SH-SY5Y (cell line): ENCODE data around the gene PLEKHN1.
A peak's percentile ranks its signal among the peaks of the same experiment; 100 is the strongest.

ENCODE experiments used
- GATA2 ChIP-seq: IDR thresholded peaks from 2 replicates; pipeline ENCODE4 v1.6.1; 2011; ENCODE audit warnings: mild to moderate bottlenecking, low read depth, low read length
- GATA3 ChIP-seq: IDR thresholded peaks from 2 replicates; pipeline ENCODE4 v1.6.1; 2011; ENCODE audit warnings: low read depth, mild to moderate bottlenecking, low read length, moderate library complexity

PLEKHN1 gene

DNA sequence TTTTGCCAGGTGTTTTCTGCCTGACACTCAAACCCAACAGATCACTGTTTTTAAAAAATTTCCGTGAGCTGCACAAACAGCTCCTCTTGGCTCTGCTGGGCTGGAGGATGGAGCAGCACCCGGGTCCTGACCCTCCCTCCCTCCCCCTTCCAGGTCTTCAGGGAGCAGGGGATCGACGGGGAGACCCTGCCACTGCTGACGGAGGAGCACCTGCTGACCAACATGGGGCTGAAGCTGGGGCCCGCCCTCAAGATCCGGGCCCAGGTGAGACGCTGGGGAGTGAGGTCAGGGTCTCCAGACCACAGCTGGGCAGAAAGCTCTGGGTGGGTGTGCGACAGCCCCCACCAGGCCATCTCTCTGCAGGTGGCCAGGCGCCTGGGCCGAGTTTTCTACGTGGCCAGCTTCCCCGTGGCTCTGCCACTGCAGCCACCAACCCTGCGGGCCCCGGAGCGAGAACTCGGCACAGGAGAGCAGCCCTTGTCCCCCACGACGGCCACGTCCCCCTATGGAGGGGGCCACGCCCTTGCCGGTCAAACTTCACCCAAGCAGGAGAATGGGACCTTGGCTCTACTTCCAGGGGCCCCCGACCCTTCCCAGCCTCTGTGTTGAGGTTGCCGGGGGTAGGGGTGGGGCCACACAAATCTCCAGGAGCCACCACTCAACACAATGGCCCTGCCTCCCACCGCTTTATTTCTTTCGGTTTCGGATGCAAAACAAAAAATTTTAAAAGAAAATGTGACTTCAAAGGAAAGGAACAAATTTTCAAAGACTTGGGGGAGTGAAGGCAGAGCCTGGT lies 22.5 kb upstream of the PLEKHN1 start:
- TF ChIP-seq GATA3, result no peak
- no peak for TF ChIP-seq GATA2

DNA sequence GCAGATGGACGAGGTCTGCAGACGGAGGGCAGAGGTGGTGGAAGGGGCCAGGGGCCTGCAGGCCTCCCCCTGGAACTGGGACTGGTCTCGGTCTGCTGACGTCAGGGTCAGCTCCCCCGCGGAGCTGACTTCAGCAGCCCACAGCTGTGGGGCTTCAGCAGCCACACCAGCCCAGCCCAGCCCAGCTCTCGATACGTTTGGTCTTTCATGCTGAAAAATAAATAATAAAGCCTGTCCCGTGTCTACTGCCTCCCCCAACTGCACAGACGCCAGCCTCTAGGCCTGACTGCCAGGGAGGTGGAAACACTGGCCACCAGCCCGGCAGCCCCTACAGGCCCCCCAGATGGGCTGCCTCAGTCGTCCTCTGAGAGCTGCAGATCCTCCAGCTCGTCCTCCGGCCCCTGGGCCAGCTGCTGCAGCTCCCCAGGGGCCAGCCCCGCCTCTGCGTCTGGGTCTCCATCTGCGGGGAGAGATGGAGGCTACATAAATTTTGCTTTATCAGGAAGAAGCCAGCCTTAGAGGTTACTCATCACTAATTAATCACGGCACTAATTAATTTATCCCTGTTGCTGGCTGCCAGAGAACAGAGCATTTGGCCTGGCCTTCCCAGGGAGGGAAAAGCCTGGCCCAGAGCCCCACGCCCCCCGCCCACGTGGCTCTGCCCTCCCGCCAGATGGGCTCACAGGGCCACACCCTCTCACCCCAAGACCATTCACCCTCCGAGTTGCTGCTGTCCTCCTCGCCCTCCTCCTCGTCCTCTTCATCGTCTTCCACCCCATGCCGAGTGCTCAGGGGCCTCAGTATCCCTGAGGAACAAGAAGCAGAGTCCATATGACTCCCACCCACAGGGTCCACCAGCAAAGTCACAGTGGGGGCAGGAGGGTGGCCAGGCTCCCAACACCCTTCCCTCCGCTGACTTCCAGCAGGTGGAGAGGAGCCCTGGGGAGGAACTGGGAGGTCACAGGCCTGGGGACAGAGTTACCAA lies 21.6 kb upstream of the PLEKHN1 start:
- TF ChIP-seq GATA3, result no peak
- TF ChIP-seq GATA2, result peak; percentile 72

- TF ChIP-seq GATA3 (no peak), GATA2 (no peak)
These were observed 20.4 kb upstream of the PLEKHN1 start for GRCh38 chr1:945688-946556.

DNA sequence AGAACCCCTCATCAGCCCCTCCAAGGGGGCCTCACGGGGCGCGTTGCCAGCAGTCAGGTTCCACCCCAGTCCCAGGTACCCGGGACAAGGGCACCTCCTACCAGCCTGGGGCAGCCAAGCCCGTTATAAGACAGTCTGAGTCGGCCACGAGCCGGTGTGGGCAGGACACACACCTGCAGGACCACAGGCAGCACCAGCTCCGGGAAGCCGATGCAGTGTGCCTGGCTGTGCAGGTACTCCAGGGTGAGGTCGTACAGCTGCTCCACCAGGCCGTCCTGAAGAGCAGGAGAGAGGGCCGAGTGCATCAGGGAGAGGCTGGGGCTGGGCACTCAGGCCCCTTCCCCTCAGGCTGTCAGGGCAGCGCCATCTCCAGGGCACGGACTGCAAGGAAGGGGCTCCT lies 18.3 kb upstream of the PLEKHN1 start:
- TF ChIP-seq GATA2 (no peak), GATA3 (no peak)

- no peak for TF ChIP-seq GATA3
- TF ChIP-seq GATA2, result no peak
These were observed 16.0 kb upstream of the PLEKHN1 start for GRCh38 chr1:950268-950667.

DNA sequence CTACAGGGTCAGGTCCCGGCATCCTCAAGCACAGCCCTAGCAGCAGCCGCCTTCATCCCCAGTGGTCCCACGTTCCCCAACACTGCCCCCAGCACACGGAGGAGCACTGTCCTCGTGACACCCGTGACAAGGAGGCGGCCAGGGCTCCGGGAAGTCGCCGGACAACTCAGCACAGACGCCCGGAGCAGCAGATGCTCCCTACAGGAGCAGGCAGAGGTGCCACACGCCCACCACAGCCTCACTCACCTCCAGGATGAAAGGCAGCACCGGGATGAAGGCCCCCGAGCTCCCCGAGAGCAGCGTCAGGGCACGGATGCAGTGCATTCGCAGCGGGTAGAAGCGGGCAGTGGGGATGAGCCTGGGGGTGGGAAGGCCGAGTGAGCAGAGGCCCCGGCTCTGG lies 15.4 kb upstream of the PLEKHN1 start:
- TF ChIP-seq GATA2 (no peak), GATA3 (no peak)

GRCh38 chr1:951364-951763 lies 14.9 kb upstream of the PLEKHN1 start:
- no peak for TF ChIP-seq GATA2
- TF ChIP-seq GATA3, result no peak

DNA sequence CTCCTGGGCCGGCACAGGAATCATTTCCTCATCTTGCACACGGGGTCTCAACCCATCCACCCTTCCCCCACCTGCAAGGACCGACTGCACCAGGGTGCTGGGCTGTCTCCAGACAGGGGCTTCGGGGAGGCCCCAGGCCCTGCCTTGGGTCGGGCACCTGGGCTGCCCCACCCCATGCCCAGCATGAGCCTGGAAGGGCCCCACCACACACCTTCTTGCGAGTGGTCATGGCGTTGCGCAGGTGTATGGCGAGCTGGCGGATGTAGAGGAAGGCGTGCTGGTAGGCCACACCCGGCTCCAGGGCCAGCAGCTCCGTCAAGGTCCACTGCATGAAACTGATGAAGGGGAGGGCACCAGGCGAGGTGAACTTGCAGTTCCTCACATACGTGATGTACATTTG lies 14.1 kb upstream of the PLEKHN1 start:
- TF ChIP-seq GATA2, result no peak
- no peak for TF ChIP-seq GATA3

DNA sequence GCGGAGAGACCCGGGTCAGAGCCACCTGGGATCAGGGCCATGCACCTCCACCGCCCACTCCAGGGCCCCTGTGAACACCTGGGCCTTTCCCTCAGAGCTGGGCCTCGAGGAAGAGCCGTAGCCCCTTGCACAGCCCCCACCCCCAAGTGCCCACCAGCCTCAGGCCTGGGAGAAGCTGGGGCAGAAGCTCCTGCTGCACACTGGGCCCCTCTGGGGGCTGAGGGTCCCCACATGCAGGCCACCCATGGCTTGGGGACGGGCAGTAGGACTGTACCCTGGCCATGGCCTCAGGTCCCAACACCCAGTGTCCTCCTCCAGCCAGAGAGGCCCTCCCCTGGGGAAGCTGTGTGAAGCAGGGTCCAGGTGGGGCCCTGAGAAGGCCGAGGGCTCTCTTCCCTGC lies 13.7 kb upstream of the PLEKHN1 start:
- no peak for TF ChIP-seq GATA2

DNA sequence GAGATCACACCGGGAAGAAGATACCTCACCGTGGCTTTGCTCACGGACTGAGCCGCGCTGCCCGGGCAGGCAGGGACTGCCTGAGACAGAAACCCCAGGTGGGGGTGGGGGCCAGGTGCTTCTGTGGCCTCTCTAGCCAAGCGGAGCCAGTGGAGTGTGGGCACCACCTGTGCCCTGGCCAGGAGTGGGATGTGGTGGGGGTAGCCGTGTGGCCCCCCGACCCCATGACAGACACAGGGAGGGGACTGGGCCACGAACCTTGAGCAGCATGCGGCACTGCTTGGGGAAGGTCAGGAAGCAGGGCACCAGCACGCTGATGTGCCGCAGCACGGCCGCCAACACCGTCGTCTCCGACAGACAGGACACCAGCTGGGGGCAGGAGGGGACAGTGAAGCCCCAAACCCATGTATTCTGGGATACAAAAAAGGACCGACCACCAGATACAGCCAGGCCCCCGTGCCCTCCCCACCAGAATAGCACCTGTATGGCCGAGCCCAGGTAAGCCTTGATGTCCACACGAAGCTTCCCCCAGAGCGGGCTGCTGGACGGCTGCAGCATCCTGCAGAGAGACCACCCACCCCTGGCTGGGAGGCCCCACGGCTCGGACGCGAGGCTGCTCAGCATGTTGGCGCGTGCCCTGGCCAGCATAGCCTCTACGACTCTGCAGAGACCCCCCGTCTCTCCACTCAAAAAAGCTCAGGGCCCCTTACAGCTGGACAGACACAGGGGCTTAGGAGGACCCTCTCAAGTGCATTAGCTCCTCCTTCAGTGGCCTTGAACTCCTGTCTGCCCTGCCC lies 12.6 kb upstream of the PLEKHN1 start:
- TF ChIP-seq GATA2, result no peak
- TF ChIP-seq GATA3, result no peak

DNA sequence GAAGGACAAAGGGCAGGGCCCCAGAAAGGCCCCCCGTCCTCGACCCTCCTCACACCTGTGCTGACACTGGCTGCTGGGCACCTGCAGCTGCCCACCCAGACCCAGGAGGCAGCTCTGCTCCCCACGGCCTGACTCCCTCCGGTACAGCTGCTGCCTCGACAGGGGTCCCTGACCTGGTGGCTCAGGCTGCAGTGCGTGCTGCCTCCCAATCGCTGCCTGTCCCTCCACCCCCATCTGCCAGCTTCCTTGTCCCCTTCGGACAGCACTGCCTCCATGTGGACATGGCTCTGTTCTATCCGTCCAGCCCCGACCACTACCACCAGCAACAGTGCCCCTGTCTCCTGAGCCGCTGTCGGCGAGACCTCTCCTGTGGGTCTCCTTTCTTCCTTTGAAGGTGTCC lies 11.4 kb upstream of the PLEKHN1 start:
- TF ChIP-seq GATA3 (no peak), GATA2 (no peak)

GRCh38 chr1:955474-955873 lies 10.8 kb upstream of the PLEKHN1 start:
- TF ChIP-seq GATA2 (no peak), GATA3 (no peak)

DNA sequence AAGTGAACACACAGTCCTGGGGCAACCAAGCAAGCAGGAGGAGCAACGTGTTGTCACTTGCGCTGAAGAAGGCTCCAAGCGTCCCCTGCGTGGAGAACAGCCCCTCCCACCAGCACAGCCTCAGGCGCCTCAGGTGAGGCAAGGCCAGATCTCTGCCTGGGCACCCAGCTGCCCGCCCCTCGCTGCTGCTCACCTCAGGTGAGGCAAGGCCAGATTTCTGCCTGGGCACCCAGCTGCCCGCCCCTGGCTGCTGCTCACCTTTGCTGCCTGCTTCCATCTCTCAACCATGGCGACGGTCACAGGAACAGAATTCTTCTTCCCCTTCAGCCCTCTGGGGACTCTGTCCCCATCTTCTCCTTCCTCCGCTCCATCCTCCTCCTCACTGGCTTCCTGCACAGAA lies 9.6 kb upstream of the PLEKHN1 start:
- TF ChIP-seq GATA2 (no peak), GATA3 (no peak)
